Panc1 (cell line): ENCODE results near the gene ERN1. TPM values are rescaled to one million over a fixed set of nuclear protein-coding genes. Genes with fewer than 3 reads are reported as not detected.

Source experiments
- ATAC-seq: fragments of 200-7000 bp; cut with Tn5 transposase; 2 replicates; pipeline ENCODE4 v1.9.1; 2020; ENCODE audit warnings: mild to moderate bottlenecking, moderate library complexity
- BruUV-seq: library from RNA; stranded (reverse); fragments of 400-500 nt; replicated peaks from 2 replicates; lab custom pipeline; 2021; lab: Mats Ljungman, UMichigan
- CTCF ChIA-PET: fragments of 300-600 bp; sonication (Branson Sonifier 250); formaldehyde crosslinking; loops from one replicate; lab custom pipeline; 2022; ENCODE audit warnings: antibody characterized with exemption; lab: Charles Lee
- POLR2A ChIA-PET: fragments of 300-600 bp; sonication (Branson Sonifier 250); formaldehyde crosslinking; loops from one replicate; lab custom pipeline; 2022; ENCODE audit warnings: antibody characterized with exemption; lab: Charles Lee
- DNase-seq: peaks from one replicate; pipeline ENCODE4 v3.0.0-alpha.2; 2010; ENCODE audit warnings: low read depth, low spot score
- H3K27ac ChIP-seq: 2 replicates; pipeline ENCODE4 v1.5.1; 2011; ENCODE audit warnings: mild to moderate bottlenecking, low read length, inconsistent platforms
- H3K27me3 ChIP-seq: fragments of 200-500 bp; sonication (Bioruptor generic); 2 replicates; pipeline ENCODE4 v1.6.0; 2014; ENCODE audit warnings: low read length, inconsistent platforms; ENCODE audit not compliant: control insufficient read depth, insufficient read depth
- H3K36me3 ChIP-seq: fragments of 200-500 bp; sonication (Bioruptor generic); 2 replicates; pipeline ENCODE4 v1.5.1; 2014; ENCODE audit warnings: inconsistent platforms, mild to moderate bottlenecking, low read length, moderate library complexity; ENCODE audit not compliant: control insufficient read depth, insufficient read depth
- H3K4me1 ChIP-seq: 2 replicates; pipeline ENCODE4 v1.5.1; 2011; ENCODE audit warnings: inconsistent platforms, mild to moderate bottlenecking, low read length, moderate library complexity; ENCODE audit not compliant: control insufficient read depth, insufficient read depth
- H3K4me3 ChIP-seq, 2 experiments: 2 replicates each; pipeline ENCODE4 v1.5.1; 2011 to 2012; ENCODE audit warnings: low read depth in 2 of 2, low read length in 2 of 2, mild to moderate bottlenecking in 2 of 2, inconsistent platforms in 1 of 2, moderate library complexity in 1 of 2
- H3K9me3 ChIP-seq: fragments of 200-500 bp; sonication (Bioruptor generic); 2 replicates; pipeline ENCODE4 v1.5.1; 2014; ENCODE audit warnings: low read depth, mild to moderate bottlenecking, inconsistent platforms, low read length, moderate library complexity; ENCODE audit not compliant: control insufficient read depth, insufficient read depth
- POLR2AphosphoS5 ChIP-seq: IDR thresholded peaks from 2 replicates; pipeline ENCODE4 v1.6.1; 2012; ENCODE audit warnings: mild to moderate bottlenecking, low read depth, low read length, moderate library complexity
- SIN3A ChIP-seq: IDR thresholded peaks from 2 replicates; pipeline ENCODE4 v1.6.1; 2012; ENCODE audit warnings: low read depth, mild to moderate bottlenecking, low read length, moderate library complexity, borderline replicate concordance; ENCODE audit not compliant: insufficient read depth
- TCF7L2 ChIP-seq: IDR thresholded peaks from 2 replicates; pipeline ENCODE4 v1.6.1; 2011; ENCODE audit warnings: mild to moderate bottlenecking, low read depth, low read length, inconsistent platforms
- in situ Hi-C: cut with HindIII; loops from 2 replicates; pipeline ENCODE4 v1.10.0; 2016; ENCODE audit warnings: low sequenced_read_pairs, low pct_unique_long_range_greater_than_20kb
- intact Hi-C: fragments of 100-400 bp; cut with micrococcal nuclease; formaldehyde crosslinking; loops from one replicate; pipeline ENCODE4 v1.10.0; 2022; ENCODE audit not compliant: unreplicated experiment
- total RNA-seq: library from RNA; stranded (reverse); gene quantifications from one replicate; pipeline ENCODE4 v1.2.1, GENCODE V29; 2021; ENCODE audit not compliant: unreplicated experiment
- TF ChIP-seq, protein P1 (sequence below), 2 experiments: IDR thresholded peaks; 2 replicates each; pipeline ENCODE4 v1.6.1; 2011 to 2012; ENCODE audit warnings: low read depth in 2 of 2, control low read depth in 1 of 2, low read length in 1 of 2, mild to moderate bottlenecking in 1 of 2, moderate library complexity in 1 of 2; ENCODE audit not compliant: insufficient read depth in 1 of 2
- TF ChIP-seq, protein P2 (sequence below): fragments of 450-650 bp; IDR thresholded peaks from 2 replicates; pipeline ENCODE4 v1.5.1; 2017; ENCODE audit warnings: mild to moderate bottlenecking

The ERN1 gene
- total RNA-seq, 1 experiment from 2014 or later: 12.1 TPM

DNA sequence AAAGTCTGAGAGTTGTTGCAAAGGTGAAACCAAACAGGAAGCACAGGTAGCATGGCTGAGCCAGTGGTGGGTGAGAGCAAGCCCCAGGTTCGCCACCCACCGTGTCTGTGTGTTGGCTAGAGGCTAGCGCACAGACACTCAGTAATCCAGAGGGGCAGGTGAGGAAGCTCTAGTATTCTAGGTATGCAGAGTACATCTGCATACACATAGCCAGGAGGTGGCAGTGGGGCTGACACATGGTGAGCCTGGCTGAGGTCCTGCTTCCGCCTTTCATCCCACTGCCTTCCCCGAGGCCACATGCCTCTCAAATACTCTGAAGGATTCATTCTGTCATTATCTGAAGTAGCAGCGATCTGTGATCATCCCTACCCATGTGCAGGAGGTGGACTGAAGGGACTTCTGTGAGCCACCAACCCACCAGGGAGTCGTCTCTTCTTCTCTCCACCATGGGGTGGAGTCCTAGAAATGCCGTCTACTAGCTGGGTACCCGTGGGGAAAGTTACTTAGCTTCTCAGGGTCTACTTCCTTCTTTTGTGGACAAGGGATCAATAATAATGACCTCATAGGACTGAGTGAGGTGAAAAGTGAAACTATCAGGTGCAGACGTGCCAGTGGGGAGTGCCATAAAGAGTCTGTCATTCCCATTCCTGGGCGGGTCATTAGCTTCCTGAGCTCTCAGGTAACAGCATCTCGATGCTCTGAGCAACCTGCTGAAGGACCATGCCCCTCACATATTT lies 73.5 kb downstream of the ERN1 start:
- no peaks in the 10 kb centered on the region for H3K9me3 ChIP-seq
- no peaks in the 10 kb centered on the region for H3K27me3 ChIP-seq
- POLR2A ChIA-PET: no interaction called here
- ATAC-seq: no peak
- DNase-seq: no peak
- no TSS peak for BruUV-seq
- H3K4me3 ChIP-seq: no peak overlapping the region
- TF ChIP-seq, protein P1, sequence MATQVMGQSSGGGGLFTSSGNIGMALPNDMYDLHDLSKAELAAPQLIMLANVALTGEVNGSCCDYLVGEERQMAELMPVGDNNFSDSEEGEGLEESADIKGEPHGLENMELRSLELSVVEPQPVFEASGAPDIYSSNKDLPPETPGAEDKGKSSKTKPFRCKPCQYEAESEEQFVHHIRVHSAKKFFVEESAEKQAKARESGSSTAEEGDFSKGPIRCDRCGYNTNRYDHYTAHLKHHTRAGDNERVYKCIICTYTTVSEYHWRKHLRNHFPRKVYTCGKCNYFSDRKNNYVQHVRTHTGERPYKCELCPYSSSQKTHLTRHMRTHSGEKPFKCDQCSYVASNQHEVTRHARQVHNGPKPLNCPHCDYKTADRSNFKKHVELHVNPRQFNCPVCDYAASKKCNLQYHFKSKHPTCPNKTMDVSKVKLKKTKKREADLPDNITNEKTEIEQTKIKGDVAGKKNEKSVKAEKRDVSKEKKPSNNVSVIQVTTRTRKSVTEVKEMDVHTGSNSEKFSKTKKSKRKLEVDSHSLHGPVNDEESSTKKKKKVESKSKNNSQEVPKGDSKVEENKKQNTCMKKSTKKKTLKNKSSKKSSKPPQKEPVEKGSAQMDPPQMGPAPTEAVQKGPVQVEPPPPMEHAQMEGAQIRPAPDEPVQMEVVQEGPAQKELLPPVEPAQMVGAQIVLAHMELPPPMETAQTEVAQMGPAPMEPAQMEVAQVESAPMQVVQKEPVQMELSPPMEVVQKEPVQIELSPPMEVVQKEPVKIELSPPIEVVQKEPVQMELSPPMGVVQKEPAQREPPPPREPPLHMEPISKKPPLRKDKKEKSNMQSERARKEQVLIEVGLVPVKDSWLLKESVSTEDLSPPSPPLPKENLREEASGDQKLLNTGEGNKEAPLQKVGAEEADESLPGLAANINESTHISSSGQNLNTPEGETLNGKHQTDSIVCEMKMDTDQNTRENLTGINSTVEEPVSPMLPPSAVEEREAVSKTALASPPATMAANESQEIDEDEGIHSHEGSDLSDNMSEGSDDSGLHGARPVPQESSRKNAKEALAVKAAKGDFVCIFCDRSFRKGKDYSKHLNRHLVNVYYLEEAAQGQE (IDR thresholded peaks at IDR 0.05; ENCODE audit: insufficient read depth in 1 of 2, low read depth in 2 of 2, low read length in 1 of 2): no peak
- no peak for TF ChIP-seq SIN3A
- TF ChIP-seq, protein P2, sequence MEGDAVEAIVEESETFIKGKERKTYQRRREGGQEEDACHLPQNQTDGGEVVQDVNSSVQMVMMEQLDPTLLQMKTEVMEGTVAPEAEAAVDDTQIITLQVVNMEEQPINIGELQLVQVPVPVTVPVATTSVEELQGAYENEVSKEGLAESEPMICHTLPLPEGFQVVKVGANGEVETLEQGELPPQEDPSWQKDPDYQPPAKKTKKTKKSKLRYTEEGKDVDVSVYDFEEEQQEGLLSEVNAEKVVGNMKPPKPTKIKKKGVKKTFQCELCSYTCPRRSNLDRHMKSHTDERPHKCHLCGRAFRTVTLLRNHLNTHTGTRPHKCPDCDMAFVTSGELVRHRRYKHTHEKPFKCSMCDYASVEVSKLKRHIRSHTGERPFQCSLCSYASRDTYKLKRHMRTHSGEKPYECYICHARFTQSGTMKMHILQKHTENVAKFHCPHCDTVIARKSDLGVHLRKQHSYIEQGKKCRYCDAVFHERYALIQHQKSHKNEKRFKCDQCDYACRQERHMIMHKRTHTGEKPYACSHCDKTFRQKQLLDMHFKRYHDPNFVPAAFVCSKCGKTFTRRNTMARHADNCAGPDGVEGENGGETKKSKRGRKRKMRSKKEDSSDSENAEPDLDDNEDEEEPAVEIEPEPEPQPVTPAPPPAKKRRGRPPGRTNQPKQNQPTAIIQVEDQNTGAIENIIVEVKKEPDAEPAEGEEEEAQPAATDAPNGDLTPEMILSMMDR: no peak
- TF ChIP-seq TCF7L2: no peak
- no peak for TF ChIP-seq POLR2AphosphoS5
- intact Hi-C loops: no loop called here
- no peaks in the 10 kb centered on the region for H3K36me3 ChIP-seq
- H3K4me1 ChIP-seq: no peaks in the 10 kb centered on the region
- in situ Hi-C loops: no loop called here
- no peak overlapping the region for H3K27ac ChIP-seq
- CTCF ChIA-PET: interaction anchor here (0.6 kb wide), 1 partner anchor 199 kb away, joined by 5 read pairs; no protein-coding TSS in a partner anchor

DNA sequence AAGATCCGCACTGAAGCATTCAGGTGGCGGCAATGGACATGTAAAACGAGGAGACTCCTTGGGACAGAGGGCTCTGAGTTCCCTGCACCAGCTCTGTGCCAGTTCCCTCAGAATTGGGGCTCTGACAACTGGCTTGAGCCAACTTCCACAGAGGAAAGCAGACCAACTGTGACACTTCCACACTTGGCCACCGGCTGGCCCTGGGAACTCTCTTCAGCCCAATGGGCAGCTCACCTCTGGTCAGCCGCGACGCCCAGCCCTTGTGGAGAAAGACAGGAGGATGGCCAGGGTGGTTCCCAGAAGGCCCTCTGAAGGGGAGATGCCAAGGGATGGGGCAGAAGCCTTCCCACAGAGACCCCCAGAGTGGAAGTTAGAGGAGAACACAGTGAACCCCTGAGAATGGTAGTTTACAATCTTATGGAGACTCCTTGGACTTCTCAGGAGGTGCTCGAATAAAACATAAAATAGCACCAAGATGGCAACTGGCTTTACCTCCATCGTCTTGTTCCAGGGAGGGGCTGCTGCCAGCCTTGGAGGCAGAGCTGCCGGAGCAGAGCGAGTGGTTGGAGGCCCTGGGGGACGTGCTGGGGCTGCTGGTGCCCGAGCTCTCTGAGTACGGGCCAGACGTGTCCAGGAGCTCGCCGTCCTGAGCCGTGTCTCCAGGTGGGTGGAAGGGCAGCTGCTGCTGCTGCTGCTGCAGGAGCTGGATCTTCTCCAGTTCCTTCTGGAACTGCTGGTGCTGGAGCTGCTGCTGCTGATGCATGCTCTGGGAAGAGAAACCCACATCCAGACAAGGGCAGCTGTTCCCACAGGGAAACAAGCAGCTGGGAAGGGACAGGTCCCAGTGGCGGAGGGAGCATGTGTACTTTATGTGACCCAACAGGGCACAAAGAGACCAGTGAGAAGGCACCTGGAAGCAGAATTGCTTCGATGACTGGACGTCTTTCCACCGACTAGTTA lies 74.5 kb downstream of the ERN1 start:
- no peaks in the 10 kb centered on the region for H3K36me3 ChIP-seq
- in situ Hi-C loops: no loop called here
- H3K4me1 ChIP-seq: no peaks in the 10 kb centered on the region
- H3K9me3 ChIP-seq: no peaks in the 10 kb centered on the region
- no peak overlapping the region for H3K27ac ChIP-seq
- no peak for DNase-seq
- no peak for TF ChIP-seq TCF7L2
- no peak for TF ChIP-seq SIN3A
- TF ChIP-seq, protein P2: no peak
- TF ChIP-seq, protein P1 (IDR thresholded peaks at IDR 0.05; ENCODE audit: insufficient read depth in 1 of 2, low read depth in 2 of 2, low read length in 1 of 2): no peak
- TF ChIP-seq POLR2AphosphoS5: no peak
- POLR2A ChIA-PET: no interaction called here
- no peak overlapping the region for H3K4me3 ChIP-seq
- intact Hi-C loops: no loop called here
- no peaks in the 10 kb centered on the region for H3K27me3 ChIP-seq
- no peak for ATAC-seq
- CTCF ChIA-PET: no interaction called here
- no TSS peak for BruUV-seq
